ENCODE measurements around the gene OGG1. TPM values are rescaled to one million over a fixed set of nuclear protein-coding genes. Genes with fewer than 3 reads are reported as not detected.

Gene OGG1
- total and polyA plus RNA-seq, 9 of the 15 experiments (the other 6 are each of a cell fraction or from before 2014, with no cell fraction given): 6.6 to 33.0 (median 24.4) TPM

DNA sequence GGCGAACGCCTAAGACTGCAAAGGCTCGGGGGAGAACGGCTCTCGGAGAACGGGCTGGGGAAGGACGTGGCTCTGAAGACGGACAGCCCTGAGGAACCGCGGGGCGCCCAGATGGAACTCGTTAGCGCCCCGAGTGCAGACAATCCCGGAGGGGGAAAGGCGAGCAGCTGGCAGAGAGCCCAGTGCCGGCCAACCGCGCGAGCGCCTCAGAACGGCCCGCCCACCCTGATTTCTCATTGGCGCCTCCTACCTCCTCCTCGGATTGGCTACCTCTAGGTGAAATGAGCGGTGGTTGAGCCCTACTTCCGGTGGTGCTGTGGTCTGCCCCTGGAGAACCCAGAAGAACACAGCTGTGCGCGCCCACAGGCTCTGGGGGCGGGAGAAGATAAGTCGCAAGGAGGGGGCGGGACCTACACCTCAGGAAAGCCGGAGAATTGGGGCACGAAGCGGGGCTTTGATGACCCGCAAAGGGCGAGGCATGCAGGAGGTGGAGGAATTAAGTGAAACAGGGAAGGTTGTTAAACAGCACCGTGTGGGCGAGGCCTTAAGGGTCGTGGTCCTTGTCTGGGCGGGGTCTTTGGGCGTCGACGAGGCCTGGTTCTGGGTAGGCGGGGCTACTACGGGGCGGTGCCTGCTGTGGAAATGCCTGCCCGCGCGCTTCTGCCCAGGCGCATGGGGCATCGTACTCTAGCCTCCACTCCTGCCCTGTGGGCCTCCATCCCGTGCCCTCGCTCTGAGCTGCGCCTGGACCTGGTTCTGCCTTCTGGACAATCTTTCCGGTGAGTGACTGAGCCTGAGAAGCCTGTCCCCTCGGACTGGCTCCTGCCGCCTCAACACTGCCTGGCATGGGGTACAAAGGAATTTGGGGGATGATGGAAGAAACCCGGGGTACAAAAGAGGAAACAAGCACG lies at the start of gene OGG1 (continued):
- no peak for TF ChIP-seq ZNF384 (IDR thresholded peaks at IDR 0.05; ENCODE audit: low read depth, low read length)
- peak; percentile 71 for TF ChIP-seq CXXC5 (CRISPR knock-in tag; IDR thresholded peaks at IDR 0.05)
- TF ChIP-seq, protein P1, sequence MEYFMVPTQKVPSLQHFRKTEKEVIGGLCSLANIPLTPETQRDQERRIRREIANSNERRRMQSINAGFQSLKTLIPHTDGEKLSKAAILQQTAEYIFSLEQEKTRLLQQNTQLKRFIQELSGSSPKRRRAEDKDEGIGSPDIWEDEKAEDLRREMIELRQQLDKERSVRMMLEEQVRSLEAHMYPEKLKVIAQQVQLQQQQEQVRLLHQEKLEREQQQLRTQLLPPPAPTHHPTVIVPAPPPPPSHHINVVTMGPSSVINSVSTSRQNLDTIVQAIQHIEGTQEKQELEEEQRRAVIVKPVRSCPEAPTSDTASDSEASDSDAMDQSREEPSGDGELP (CRISPR knock-in tag; IDR thresholded peaks at IDR 0.05; ENCODE audit: borderline replicate concordance): peak; percentile 100
- no peak for TF ChIP-seq SOX6 (IDR thresholded peaks at IDR 0.05)
- TF ChIP-seq, protein P2, sequence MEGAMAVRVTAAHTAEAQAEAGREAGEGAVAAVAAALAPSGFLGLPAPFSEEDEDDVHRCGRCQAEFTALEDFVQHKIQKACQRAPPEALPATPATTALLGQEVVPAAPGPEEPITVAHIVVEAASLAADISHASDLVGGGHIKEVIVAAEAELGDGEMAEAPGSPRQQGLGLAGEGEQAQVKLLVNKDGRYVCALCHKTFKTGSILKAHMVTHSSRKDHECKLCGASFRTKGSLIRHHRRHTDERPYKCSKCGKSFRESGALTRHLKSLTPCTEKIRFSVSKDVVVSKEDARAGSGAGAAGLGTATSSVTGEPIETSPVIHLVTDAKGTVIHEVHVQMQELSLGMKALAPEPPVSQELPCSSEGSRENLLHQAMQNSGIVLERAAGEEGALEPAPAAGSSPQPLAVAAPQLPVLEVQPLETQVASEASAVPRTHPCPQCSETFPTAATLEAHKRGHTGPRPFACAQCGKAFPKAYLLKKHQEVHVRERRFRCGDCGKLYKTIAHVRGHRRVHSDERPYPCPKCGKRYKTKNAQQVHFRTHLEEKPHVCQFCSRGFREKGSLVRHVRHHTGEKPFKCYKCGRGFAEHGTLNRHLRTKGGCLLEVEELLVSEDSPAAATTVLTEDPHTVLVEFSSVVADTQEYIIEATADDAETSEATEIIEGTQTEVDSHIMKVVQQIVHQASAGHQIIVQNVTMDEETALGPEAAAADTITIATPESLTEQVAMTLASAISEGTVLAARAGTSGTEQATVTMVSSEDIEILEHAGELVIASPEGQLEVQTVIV (CRISPR knock-in tag; IDR thresholded peaks at IDR 0.05; ENCODE audit: borderline replicate concordance): no peak
- TF ChIP-seq, protein P3, sequence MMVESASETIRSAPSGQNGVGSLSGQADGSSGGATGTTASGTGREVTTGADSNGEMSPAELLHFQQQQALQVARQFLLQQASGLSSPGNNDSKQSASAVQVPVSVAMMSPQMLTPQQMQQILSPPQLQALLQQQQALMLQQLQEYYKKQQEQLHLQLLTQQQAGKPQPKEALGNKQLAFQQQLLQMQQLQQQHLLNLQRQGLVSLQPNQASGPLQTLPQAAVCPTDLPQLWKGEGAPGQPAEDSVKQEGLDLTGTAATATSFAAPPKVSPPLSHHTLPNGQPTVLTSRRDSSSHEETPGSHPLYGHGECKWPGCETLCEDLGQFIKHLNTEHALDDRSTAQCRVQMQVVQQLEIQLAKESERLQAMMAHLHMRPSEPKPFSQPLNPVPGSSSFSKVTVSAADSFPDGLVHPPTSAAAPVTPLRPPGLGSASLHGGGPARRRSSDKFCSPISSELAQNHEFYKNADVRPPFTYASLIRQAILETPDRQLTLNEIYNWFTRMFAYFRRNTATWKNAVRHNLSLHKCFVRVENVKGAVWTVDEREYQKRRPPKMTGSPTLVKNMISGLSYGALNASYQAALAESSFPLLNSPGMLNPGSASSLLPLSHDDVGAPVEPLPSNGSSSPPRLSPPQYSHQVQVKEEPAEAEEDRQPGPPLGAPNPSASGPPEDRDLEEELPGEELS (CRISPR knock-in tag; IDR thresholded peaks at IDR 0.05; ENCODE audit: borderline replicate concordance): peak; percentile 90
- peak; percentile 36; the same call in 1 of the 2 replicates for TF ChIP-seq FOSL1 (tag; conservative IDR thresholded peaks at IDR 0.05)
- TF ChIP-seq MXI1 (IDR thresholded peaks at IDR 0.05; ENCODE audit: low read depth, low read length): no peak
- TF ChIP-seq ILF3 (IDR thresholded peaks at IDR 0.05; ENCODE audit: borderline replicate concordance): no peak
- TF ChIP-seq, protein P4, sequence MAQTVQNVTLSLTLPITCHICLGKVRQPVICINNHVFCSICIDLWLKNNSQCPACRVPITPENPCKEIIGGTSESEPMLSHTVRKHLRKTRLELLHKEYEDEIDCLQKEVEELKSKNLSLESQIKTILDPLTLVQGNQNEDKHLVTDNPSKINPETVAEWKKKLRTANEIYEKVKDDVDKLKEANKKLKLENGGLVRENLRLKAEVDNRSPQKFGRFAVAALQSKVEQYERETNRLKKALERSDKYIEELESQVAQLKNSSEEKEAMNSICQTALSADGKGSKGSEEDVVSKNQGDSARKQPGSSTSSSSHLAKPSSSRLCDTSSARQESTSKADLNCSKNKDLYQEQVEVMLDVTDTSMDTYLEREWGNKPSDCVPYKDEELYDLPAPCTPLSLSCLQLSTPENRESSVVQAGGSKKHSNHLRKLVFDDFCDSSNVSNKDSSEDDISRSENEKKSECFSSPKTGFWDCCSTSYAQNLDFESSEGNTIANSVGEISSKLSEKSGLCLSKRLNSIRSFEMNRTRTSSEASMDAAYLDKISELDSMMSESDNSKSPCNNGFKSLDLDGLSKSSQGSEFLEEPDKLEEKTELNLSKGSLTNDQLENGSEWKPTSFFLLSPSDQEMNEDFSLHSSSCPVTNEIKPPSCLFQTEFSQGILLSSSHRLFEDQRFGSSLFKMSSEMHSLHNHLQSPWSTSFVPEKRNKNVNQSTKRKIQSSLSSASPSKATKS (CRISPR knock-in tag; IDR thresholded peaks at IDR 0.05): no peak
- peak; percentile 31 for TF ChIP-seq BRD9 (IDR thresholded peaks at IDR 0.05; ENCODE audit: low read depth, partially characterized antibody)
- TF ChIP-seq ZNF175 (CRISPR knock-in tag; IDR thresholded peaks at IDR 0.05; ENCODE audit: low read depth): no peak
- TF ChIP-seq ZNF134 (CRISPR knock-in tag; conservative IDR thresholded peaks at IDR 0.05): no peak
- peak; percentile 32; the same call in 1 of the 2 replicates for TF ChIP-seq TGIF2 (CRISPR knock-in tag; IDR thresholded peaks at IDR 0.05)
- TF ChIP-seq KLF13 (tag; IDR thresholded peaks at IDR 0.05; ENCODE audit: borderline replicate concordance, low read depth): peak; percentile 78; the same call in 1 of the 2 replicates
- no peak for TF ChIP-seq ARID2 (IDR thresholded peaks at IDR 0.05)
- TF ChIP-seq KAT7 (CRISPR knock-in tag; IDR thresholded peaks at IDR 0.05; ENCODE audit: borderline replicate concordance): peak; percentile 77; the same call in 1 of the 2 replicates
- TF ChIP-seq KAT8 (IDR thresholded peaks at IDR 0.05; ENCODE audit: low read depth): no peak
- no peak for TF ChIP-seq ZNF707 (CRISPR knock-in tag; conservative IDR thresholded peaks at IDR 0.05)
- TF ChIP-seq ZC3H4 (CRISPR knock-in tag; IDR thresholded peaks at IDR 0.05; ENCODE audit: borderline replicate concordance): no peak
